HG02571 (cell line): ENCODE results near the gene NR3C2.
"Not testable (repeated sequence)": the region's sequence is repeated elsewhere in the genome, so short reads cannot be mapped to it uniquely, and the experiment has no call there.

Source experiments
- ATAC-seq: cut with Tn5 transposase; IDR thresholded peaks from one replicate; pipeline ENCODE4 v1.9.1; 2021; ENCODE audit warnings: mild to moderate bottlenecking, moderate library complexity; ENCODE audit not compliant: unreplicated experiment

NR3C2 gene

GRCh38 chr4:148116969-148117368, 325.2 kb downstream of the NR3C2 start:
- ATAC-seq: no peak

GRCh38 chr4:148116264-148116663, 325.9 kb downstream of the NR3C2 start:
- no peak for ATAC-seq

GRCh38 chr4:148114436-148114835, 327.8 kb downstream of the NR3C2 start:
- no peak for ATAC-seq

- no peak for ATAC-seq
Measured at GRCh38 chr4:148112231-148112982, 329.8 kb downstream of the NR3C2 start.

- ATAC-seq: no peak
Measured at GRCh38 chr4:148110169-148110568, 332.0 kb downstream of the NR3C2 start.

- no peak for ATAC-seq
Measured at GRCh38 chr4:148109216-148109615, 333.0 kb downstream of the NR3C2 start.

GRCh38 chr4:148108766-148109165, 333.4 kb downstream of the NR3C2 start:
- no peak for ATAC-seq

GRCh38 chr4:148103597-148104355, 338.4 kb downstream of the NR3C2 start:
- no peak for ATAC-seq

- ATAC-seq: no peak
Measured at GRCh38 chr4:148101790-148102189, 340.4 kb downstream of the NR3C2 start.

- ATAC-seq: no peak
Measured at GRCh38 chr4:148101235-148101634, 341.0 kb downstream of the NR3C2 start.

GRCh38 chr4:148097801-148098200, 344.4 kb downstream of the NR3C2 start:
- no peak for ATAC-seq

- ATAC-seq: no peak
Measured at GRCh38 chr4:148095346-148095923, 346.8 kb downstream of the NR3C2 start.

- ATAC-seq: no peak
Measured at GRCh38 chr4:148094149-148094548, 348.1 kb downstream of the NR3C2 start.

GRCh38 chr4:148093065-148093464, 349.1 kb downstream of the NR3C2 start:
- no peak for ATAC-seq

- ATAC-seq: no peak
Measured at GRCh38 chr4:148092316-148093014, 349.7 kb downstream of the NR3C2 start.

- no peak for ATAC-seq
Measured at GRCh38 chr4:148091896-148092295, 350.3 kb downstream of the NR3C2 start.

- ATAC-seq: no peak
Measured at GRCh38 chr4:148090503-148091476, 351.4 kb downstream of the NR3C2 start.

- no peak for ATAC-seq
Measured at GRCh38 chr4:148090029-148090428, 352.2 kb downstream of the NR3C2 start.

GRCh38 chr4:148089624-148090023, 352.6 kb downstream of the NR3C2 start:
- no peak for ATAC-seq

GRCh38 chr4:148083073-148083472, 359.1 kb downstream of the NR3C2 start:
- ATAC-seq: not testable (repeated sequence)
